Activated T-cell treated with anti-CD3 and anti-CD28 coated beads, Interleukin-2, amount 50 U/mL, for 1 hour (primary cell): ENCODE results near the gene RAMP1.

ENCODE experiments used
- DNase-seq: peaks from one replicate; pipeline ENCODE4 v3.0.0-alpha.2; 2020

RAMP1 gene

DNA sequence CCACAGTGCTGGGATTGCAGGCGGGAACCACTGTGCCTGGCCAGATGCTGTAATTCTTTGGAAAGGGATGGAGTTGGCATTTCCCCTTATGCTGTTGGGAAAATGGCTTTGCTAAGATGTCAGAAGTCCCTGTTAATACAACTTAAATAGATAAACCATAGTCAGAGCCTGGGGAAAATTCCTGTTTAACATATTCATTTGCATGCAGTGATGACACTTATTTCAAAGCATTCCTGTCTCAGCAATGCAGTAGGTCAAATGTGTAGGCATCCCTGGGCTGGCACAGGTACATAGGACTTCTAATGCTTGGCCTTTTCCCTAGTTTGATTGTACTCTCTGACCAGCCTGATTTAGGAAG lies 38.6 kb downstream of the RAMP1 start:
- DNase-seq: no peak

GRCh38 chr2:237900891-237901831 lies 41.7 kb downstream of the RAMP1 start:
- DNase-seq: no peak

DNA sequence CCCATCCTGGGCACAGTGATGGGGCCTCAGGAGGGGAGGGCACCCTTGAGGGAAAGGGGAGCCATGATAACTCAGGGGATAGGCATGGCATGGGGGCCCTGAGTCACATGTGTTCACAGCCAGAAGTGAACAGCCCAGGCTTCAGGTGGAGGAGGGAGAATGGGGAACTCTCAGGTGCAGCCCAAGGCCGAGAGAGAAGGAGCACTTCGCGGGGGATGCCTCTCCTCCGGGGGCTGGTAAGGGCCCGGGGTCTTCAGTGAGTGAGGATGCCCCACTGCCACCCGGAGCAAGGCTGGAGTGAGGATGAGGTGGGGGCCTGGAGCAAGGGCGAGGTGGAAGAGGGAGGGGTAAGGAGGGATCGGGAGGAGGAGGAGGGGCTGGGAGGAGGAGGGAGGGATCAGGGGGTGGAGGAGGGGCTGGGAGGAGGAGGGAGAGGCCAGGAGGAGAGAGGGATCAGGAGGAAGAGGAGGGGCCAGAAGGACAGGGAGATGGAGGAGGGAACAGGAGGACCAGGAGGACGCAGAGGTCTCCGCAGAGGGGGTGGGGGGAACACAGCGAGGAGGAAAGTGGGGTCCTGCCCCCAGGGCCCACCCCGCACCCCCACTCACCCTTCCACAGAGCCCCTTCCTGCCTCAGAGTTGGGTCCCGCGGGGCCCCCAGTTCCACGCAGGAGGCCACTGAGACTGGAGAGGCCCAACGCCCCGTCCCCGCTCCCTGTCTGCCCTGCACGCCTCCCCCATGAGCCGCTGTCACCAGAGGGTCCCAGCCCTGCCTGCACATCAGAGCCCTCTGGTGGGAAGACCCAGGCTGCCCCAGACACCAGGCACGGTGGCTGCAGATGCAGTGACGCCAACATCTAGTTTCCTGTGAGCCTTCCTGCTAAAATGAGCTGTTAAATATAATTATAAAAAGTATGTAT lies 42.8 kb downstream of the RAMP1 start:
- peak; percentile 28 for DNase-seq

GRCh38 chr2:237904831-237905599 lies 45.6 kb downstream of the RAMP1 start:
- DNase-seq: no peak

- DNase-seq: no peak
These were observed 47.7 kb downstream of the RAMP1 start for GRCh38 chr2:237907144-237907543.

GRCh38 chr2:237909075-237909695 lies 49.8 kb downstream of the RAMP1 start:
- DNase-seq: no peak

- no peak for DNase-seq
These were observed 50.5 kb downstream of the RAMP1 start for GRCh38 chr2:237909801-237910475.

DNA sequence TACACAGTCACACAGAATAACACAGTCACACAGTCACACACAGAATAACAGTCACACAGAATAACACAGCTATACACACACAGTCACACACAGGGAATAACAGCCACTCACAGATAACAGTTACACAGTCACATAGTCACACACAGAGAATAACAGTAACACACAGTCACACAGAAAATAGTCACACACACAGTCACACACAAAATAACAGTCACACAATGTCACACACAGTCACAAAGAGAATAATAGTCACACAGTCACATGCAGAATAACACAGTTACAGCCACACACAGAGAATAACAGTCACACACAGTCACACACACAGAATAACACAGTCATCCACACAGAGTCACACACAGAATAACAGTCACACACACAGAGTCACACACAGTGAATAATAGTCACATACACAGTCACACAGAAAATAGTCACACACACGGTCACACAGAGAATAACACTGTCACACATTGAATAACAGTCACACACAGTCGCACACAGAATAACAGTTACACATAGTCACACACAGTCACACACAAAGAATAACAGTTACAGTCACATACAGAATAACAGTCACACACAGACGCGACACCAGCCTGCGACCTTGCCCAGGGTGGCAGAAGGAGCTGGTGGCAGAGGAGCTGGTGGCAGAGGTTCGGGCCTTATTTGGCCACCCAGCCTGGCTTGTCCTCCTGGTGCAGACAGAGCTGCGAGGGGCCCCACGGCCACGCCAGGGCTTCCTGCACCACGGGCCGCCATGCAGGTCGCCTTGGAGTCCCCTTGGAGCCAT lies 51.3 kb downstream of the RAMP1 start:
- DNase-seq: no peak

DNA sequence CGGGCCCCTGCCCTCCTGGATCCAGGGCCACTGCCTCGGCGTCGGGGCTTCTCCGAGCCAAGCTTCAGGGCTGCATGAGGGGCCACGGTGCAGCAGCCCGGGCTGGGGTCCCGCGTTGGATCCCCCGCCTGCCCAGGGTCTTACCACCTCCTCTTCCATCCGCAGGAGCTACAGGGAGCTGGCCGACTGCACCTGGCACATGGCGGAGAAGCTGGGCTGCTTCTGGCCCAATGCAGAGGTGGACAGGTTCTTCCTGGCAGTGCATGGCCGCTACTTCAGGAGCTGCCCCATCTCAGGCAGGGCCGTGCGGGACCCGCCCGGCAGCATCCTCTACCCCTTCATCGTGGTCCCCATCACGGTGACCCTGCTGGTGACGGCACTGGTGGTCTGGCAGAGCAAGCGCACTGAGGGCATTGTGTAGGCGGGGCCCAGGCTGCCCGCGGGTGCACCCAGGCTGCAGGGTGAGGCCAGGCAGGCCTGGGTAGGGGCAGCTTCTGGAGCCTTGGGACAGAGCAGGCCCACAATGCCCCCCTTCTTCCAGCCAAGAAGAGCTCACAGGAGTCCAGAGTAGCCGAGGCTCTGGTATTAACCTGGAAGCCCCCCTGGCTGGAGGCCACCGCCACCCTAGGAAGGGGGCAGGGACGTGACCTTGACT lies 52.1 kb downstream of the RAMP1 start:
- DNase-seq: no peak

DNA sequence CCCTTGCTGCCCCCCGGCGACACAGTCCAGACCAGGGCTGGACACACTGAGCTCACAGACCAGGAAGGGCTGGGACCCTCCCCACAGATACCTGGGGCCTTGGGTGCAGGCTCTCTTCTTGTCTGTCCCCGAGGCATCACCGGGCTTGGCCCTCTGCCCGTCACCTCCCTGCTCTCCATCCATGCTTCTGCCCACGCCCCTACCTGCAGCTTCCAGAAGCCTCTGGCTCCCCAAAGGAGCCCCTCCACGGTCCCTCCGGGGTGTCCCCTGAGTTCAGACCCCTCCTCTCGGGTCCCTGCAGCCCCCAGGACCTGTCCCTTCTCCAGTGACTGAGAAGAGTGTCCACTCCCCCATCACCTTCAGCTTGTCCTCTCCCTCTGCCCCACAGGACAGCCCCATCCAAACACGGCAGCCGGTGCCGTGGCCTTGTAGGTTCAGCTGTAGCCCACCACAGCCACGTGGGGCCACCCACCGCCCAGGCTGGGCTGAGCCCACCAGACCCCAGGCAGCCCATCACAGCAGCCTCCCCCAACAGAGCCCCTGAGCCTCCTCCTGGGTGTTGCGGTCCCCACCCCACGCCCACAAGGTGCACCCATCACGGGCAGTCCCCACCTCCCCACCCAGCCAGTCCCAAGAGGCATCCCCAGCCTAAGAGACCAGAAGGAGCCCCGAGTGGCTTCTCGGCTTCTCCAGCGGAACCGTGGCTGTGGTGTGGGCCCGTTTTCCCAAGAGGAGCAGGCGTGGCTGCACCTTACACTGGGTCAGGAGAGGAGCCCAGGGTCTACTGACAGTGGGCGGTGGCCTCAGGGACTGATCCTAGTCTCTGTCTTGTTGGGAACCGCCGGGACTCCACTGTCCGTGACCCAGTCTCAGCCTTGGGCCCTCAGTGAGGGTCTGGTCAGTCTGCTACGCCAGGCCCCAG lies 53.1 kb downstream of the RAMP1 start:
- no peak for DNase-seq

GRCh38 chr2:237913193-237913917 lies 53.9 kb downstream of the RAMP1 start:
- DNase-seq: no peak

DNA sequence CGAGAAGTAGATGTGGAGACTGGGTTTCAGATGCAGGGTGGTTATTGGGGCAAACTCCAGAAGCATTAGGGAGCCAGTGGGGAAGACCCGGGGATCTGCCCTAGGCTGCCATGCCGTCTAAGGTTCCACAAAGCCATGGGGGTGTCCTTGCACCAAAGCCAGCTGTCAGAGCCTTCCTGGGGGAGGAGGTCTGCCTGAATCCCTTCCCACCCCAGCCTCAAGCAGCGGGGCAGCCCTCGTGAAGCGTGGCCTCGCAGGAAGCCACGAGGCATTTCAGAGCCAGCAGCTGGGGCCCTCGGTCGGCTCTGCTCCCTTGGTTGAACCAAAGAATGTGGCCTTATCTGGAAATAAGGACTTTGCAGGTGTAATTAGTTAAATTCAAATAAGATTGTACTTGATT lies 56.2 kb downstream of the RAMP1 start:
- DNase-seq: no peak

GRCh38 chr2:237916296-237916695 lies 56.9 kb downstream of the RAMP1 start:
- DNase-seq: no peak

DNA sequence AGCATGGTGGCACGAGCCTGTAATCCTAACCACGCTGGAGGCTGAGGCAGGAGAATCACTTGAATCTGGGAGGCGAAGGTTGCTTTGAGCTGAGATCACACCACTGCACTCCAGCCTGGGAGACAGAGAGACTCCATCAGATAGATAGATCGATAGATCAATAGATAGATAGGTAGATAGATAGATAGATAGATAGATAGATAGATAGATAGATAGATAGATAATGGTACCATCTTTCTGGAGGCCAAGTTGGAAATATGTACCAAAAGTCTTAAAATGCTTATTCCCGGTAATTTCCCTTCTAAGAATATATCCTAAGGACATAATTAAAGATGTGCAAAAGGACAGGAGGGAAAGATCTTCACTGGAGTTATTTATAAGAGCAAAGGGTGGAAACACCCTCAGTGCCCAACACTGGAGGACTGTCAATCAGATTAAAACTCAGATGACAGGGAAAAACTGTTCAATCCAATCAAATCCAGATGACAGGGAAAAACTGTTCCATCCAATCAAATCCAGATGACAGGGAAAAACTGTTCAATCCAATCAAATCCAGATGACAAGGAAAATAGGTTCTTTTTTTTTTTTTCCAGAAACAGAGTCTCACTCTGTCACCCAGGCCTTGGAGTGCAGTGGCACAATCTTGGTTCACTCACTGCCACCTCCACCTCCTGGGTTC lies 58.4 kb downstream of the RAMP1 start:
- DNase-seq: no peak

- no peak for DNase-seq
These were observed 60.2 kb downstream of the RAMP1 start for GRCh38 chr2:237919593-237919992.

- DNase-seq: no peak
These were observed 61.2 kb downstream of the RAMP1 start for GRCh38 chr2:237920673-237921072.

GRCh38 chr2:237921967-237922492 lies 62.6 kb downstream of the RAMP1 start:
- no peak for DNase-seq
